Heart left ventricle (tissue), 16 donors: ENCODE data around the gene TMEM217. TPM values are rescaled to one million over a fixed set of nuclear protein-coding genes. Genes with fewer than 3 reads are reported as not detected.
"Not testable (repeated sequence)": the region's sequence is repeated elsewhere in the genome, so short reads cannot be mapped to it uniquely, and the experiment has no call there.

ENCODE experiments used
- ATAC-seq, 4 donors: fragments of 200-7000 bp; cut with Tn5 transposase; one replicate each; pipeline ENCODE4 v1.9.1; 2020 to 2022; ENCODE audit warnings: moderate library complexity in 4 of 4, mild to moderate bottlenecking in 3 of 4, moderate number of reproducible peaks in 1 of 4
- DNase-seq, 5 donors: peaks; one replicate each; pipeline ENCODE4 v3.0.0-alpha.2; 2020
- H3K27ac ChIP-seq, 12 donors: fragments of 200-600 bp; sonication (generic) in 4 of 12; one replicate each; pipeline versions ENCODE4 v1.5.0 to v1.8.0; 2016 to 2022; ENCODE audit warnings: mild to moderate bottlenecking in 2 of 12
- H3K27me3 ChIP-seq, 9 donors: fragments of 200-600 bp; sonication (generic) in 2 of 9; one replicate each; pipeline versions ENCODE4 v1.5.1 to v1.8.0; 2016 to 2022; ENCODE audit warnings: mild to moderate bottlenecking in 3 of 9
- H3K36me3 ChIP-seq, 9 donors: fragments of 200-600 bp; sonication (generic) in 2 of 9; one replicate each; pipeline versions ENCODE4 v1.5.0 to v1.8.0; 2018 to 2022; ENCODE audit warnings: mild to moderate bottlenecking in 2 of 9
- H3K4me1 ChIP-seq, 12 donors: fragments of 200-600 bp; sonication (generic) in 4 of 12; one replicate each; pipeline versions ENCODE4 v1.5.0 to v1.8.0; 2016 to 2022; ENCODE audit warnings: mild to moderate bottlenecking in 3 of 12
- H3K4me3 ChIP-seq, 12 donors: fragments of 200-600 bp; sonication (generic) in 4 of 12; one replicate each; pipeline versions ENCODE4 v1.5.0 to v1.8.0; 2017 to 2022; ENCODE audit warnings: mild to moderate bottlenecking in 9 of 12, moderate library complexity in 4 of 12
- H3K9me3 ChIP-seq, 12 donors: fragments of 200-600 bp; sonication (generic) in 4 of 12; one replicate each; pipeline versions ENCODE4 v1.5.0 to v1.8.0; 2016 to 2022; ENCODE audit warnings: mild to moderate bottlenecking in 1 of 12
- POLR2A ChIP-seq, 2 donors: fragments of 450-650 bp; IDR thresholded peaks; one replicate each; pipeline ENCODE4 v1.6.1; 2017; ENCODE audit warnings: antibody characterized with exemption in 2 of 2, mild to moderate bottlenecking in 2 of 2, moderate library complexity in 2 of 2
- WGBS, 4 donors: extraction: QIAGEN DNeasy Blood & Tissue Kit in 2 of 4; methylation state at CpG; one replicate each; pipeline versions ENCODE4 v1.1.5 to v1.1.7; 2013 to 2018; 5-methylcytosine and 5-hydroxymethylcytosine counted together
- intact Hi-C, 10 donors: fragments of 100-400 bp; cut with DNase I; formaldehyde crosslinking; loops; one replicate each; pipeline versions ENCODE4 v1.11.1 to v1.14.2; 2022
- polyA plus RNA-seq, 2 donors: library from polyadenylated mRNA; stranded (reverse); fragments of 200-250 nt; gene quantifications; one replicate each; pipeline ENCODE4 v1.2.3, GENCODE V29; 2013
- total RNA-seq, 9 donors: library from RNA; depleted of rRNA in 2 of 9; stranded (reverse); fragments of >200 nt in 2 of 9; fragmentation: NEBNext Ultra II Directional in 3 of 9; extraction: Animal tissue kit (Norgen Biotek cat#: 25700) in 3 of 9; gene quantifications; one replicate each; pipeline versions ENCODE4 v1.1.0 to v1.2.4, GENCODE V29; 2016 to 2023
- TF ChIP-seq, protein P1 (sequence below), 12 donors: fragments of 200-600 bp; sonication (generic) in 4 of 12; IDR thresholded peaks; one replicate each; pipeline versions ENCODE4 v1.5.0 to v1.8.0; 2018 to 2022; ENCODE audit warnings: antibody characterized with exemption in 12 of 12, mild to moderate bottlenecking in 5 of 12
- donor health status: ischemic (EF 13 %, LVEDD 7.1; RV severe dilation, severe dysfunction).
- donor health status: healthy with polysubstance abuse.
- donor health status: DM: no; HTN: yes; CAD: no.
- donor health status: DM: no; HTN: no; CAD: no.
- donor health status: ischemic (EF 25% LVEDD 6.9; RV normal size, moderate dysfunction).
- donor health status: ischemic (EF 25% LVEDD 5.7; RV mildly dilated, moderate dysfunction).
- donor health status: healthy.
- donor health status: DM: yes; HTN: yes; CAD: no.
- donor health status: ischemic (EF 35%, LVEDD 5.7; RV mildly dilated, moderate dysfunction).
- donor health status: nonischemic (EF 11% LVEDD 7.7; RV severe dilation, severe dysfunction).
- donor health status: DM: yes; HTN: yes; CAD: no.
- donor health status: PGD.
- donor health status: ischemic (EF 29% LVEDD 5.4; RV normal size, mild dysfunction).
- donor health status: nonischemic (EF 23%, LVEDD 6.1; RV moderate dilation, normal function).

TMEM217 gene
- total and polyA plus RNA-seq, 11 donors = 0.15 to 2.1 (median 0.65) TPM; not detected in 3

DNA sequence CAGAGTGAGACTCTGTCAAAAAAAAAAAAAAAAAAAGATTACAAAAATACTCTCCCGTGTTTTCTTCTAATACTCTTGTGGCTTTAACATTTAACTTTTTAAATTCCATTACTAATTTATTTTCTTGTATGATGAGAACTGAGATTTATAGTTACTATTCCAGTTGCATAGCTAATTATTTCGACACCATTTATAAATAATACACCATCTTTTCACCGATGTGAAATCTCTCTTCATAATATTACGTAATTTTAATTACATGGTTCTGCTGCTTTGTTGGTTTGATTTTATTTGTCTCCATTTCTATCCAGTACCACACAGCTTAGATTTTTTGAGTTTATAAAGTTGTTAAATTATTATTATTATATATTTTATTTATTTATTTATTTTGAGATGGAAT is 42.0 kb upstream of the TMEM217 start:
- Histone ChIP-seq H3K27ac (no peak overlapping the region), H3K9me3 (no peaks in the 10 kb centered on the region), H3K27me3 (no peaks in the 10 kb centered on the region), H3K4me3 (no peak overlapping the region), H3K36me3 (peaks cover 0 to 88% (median 56%) of the 10 kb centered on the region in 9 donors), H3K4me1 (peaks cover 0 to 6% (median 0%) of the 10 kb centered on the region in 12 donors)
- intact Hi-C loops = no loop called here
- WGBS, 4 donors = 87 to 92% (median 90%) methylated on average over 4 of the region's 4 CpGs
- ATAC-seq = no peak
- TF ChIP-seq, protein P1, sequence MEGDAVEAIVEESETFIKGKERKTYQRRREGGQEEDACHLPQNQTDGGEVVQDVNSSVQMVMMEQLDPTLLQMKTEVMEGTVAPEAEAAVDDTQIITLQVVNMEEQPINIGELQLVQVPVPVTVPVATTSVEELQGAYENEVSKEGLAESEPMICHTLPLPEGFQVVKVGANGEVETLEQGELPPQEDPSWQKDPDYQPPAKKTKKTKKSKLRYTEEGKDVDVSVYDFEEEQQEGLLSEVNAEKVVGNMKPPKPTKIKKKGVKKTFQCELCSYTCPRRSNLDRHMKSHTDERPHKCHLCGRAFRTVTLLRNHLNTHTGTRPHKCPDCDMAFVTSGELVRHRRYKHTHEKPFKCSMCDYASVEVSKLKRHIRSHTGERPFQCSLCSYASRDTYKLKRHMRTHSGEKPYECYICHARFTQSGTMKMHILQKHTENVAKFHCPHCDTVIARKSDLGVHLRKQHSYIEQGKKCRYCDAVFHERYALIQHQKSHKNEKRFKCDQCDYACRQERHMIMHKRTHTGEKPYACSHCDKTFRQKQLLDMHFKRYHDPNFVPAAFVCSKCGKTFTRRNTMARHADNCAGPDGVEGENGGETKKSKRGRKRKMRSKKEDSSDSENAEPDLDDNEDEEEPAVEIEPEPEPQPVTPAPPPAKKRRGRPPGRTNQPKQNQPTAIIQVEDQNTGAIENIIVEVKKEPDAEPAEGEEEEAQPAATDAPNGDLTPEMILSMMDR (IDR thresholded peaks at IDR 0.05) = no peak
- no peak for TF ChIP-seq POLR2A (IDR thresholded peaks at IDR 0.05)
- no peak for DNase-seq

DNA sequence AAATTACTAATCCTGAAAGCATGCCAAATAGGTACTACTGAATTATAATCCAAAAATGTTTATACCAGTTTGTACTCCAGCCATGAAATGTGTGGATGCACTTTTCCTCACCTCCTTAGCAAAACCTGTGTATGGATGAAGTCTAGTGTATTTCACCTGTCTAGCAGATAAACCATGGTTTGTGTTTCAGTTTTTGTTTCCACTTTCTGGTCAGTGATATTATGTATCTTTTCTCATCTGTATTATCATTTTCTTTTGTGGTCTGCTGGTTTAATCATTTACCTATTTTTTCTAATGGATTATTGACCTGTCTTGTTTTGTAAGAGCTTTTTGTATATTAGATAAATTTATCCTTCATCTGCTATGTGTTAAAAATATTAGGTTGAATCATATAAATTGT is 41.0 kb upstream of the TMEM217 start:
- DNase-seq (no peak), ATAC-seq (no peak)
- Histone ChIP-seq H3K27ac (no peak overlapping the region), H3K27me3 (no peaks in the 10 kb centered on the region), H3K36me3 (peaks cover 0 to 89% (median 65%) of the 10 kb centered on the region in 9 donors), H3K4me3 (no peak overlapping the region), H3K9me3 (no peaks in the 10 kb centered on the region), H3K4me1 (peaks cover 0 to 6% (median 0%) of the 10 kb centered on the region in 12 donors)
- TF ChIP-seq, protein P1 (IDR thresholded peaks at IDR 0.05) = no peak
- no peak for TF ChIP-seq POLR2A (IDR thresholded peaks at IDR 0.05)
- intact Hi-C loops = no loop called here

DNA sequence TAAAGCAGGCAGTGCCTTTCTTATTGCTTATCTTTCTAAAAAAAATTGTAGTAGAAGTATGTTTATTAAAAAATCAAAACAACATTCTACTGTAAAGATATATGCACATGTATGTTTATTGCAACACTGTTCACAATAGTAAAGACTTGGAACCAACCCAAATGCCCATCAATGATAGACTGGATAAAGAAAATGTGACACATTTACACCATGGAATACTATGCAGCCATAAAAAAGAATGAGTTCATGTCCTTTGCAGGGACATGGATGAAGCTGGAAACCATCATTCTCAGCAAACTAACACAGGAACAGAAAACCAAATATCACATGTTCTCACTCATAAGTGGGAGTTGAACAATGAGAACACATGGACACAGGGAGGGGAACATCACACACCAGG is 39.7 kb upstream of the TMEM217 start:
- H3K27ac ChIP-seq, ATAC-seq, intact Hi-C loops, H3K9me3 ChIP-seq, H3K27me3 ChIP-seq, DNase-seq, H3K4me3 ChIP-seq, H3K4me1 ChIP-seq: not testable (repeated sequence)
- H3K36me3 ChIP-seq = peaks cover 0 to 89% (median 65%) of the 10 kb centered on the region in 9 donors

DNA sequence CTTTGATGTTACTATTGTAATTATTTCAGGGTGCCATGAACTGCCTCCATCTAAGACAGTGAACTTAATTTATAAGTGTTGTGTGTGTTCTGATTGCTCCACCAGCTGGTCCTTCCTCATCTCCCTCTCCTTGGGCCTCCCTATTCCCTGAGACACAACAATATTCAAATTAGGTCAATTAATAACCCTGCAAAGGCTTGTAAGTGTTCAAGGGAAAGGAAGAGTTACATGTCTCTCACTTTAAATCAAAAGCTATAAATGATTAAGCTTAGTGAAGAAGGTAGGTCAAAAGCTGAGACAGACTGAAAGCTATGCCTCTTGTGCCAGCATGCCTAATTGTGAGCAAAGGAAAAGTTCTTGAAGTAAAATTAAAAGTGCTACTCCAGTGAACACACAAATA is 35.5 kb upstream of the TMEM217 start:
- Histone ChIP-seq H3K36me3 (peaks cover 0 to 93% (median 75%) of the 10 kb centered on the region in 9 donors), H3K4me1 (no peaks in the 10 kb centered on the region), H3K9me3 (no peaks in the 10 kb centered on the region), H3K27me3 (no peaks in the 10 kb centered on the region), H3K4me3 (no peak overlapping the region), H3K27ac (no peak overlapping the region)
- no peak for DNase-seq
- TF ChIP-seq POLR2A (IDR thresholded peaks at IDR 0.05) = no peak
- TF ChIP-seq, protein P1 (IDR thresholded peaks at IDR 0.05) = no peak
- intact Hi-C loops = no loop called here
- ATAC-seq = no peak

DNA sequence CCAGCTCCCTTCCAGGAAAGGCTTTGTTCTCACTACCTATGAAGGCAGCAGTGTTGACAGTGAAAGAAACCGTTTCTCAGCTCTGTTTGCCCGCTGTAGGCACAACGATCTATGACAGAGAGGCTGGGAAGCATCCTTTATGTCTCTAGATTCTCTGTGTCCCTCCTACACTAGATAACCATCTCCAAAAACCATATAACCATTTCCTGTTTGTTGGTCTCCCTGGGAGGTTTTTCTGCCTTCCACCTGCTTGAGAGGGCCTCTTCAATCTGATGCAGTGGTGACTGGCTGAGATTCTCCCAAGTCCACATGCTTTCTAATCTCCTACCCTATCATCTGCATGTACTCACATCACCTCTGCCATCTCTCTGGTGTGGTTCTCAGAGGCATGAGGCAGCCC is 32.0 kb upstream of the TMEM217 start:
- H3K4me3 ChIP-seq = no peak overlapping the region
- no peak overlapping the region for H3K27ac ChIP-seq
- peaks cover 0 to 93% (median 82%) of the 10 kb centered on the region in 9 donors for H3K36me3 ChIP-seq
- H3K4me1 ChIP-seq = peaks cover 0 to 5% (median under 1%) of the 10 kb centered on the region in 12 donors
- no peaks in the 10 kb centered on the region for H3K9me3 ChIP-seq
- DNase-seq (no peak), ATAC-seq (no peak)
- no peaks in the 10 kb centered on the region for H3K27me3 ChIP-seq
- 83 to 92% (median 92%) methylated on average over 3 of the region's 3 CpGs for whole genome bisulfite sequencing, 4 donors
- intact Hi-C loops = no loop called here
- TF ChIP-seq POLR2A (IDR thresholded peaks at IDR 0.05) = no peak
- TF ChIP-seq, protein P1 (IDR thresholded peaks at IDR 0.05) = no peak
